ENCODE measurements around the gene CNIH3.
"Not testable (repeated sequence)": the region's sequence is repeated elsewhere in the genome, so short reads cannot be mapped to it uniquely, and the experiment has no call there.

Gene CNIH3

GRCh38 chr1:224615861-224616755 is at the start of gene CNIH3:
Gene CNIH3 (plus strand): TSS chr1:224616317. CDS start chr1:224617175, 858 bp downstream.
- DNase-seq: peak; percentile 10

- not testable (repeated sequence) for DNase-seq
Measured at GRCh38 chr1:224566492-224566891, 49.6 kb upstream of the CNIH3 start.

GRCh38 chr1:224569276-224569675 is 46.8 kb upstream of the CNIH3 start:
- no peak for DNase-seq

- not testable (repeated sequence) for DNase-seq
Measured at GRCh38 chr1:224571975-224572374, 44.1 kb upstream of the CNIH3 start.

GRCh38 chr1:224579526-224579925 is 36.6 kb upstream of the CNIH3 start:
- no peak for DNase-seq

- no peak for DNase-seq
Measured at GRCh38 chr1:224580006-224580405, 36.1 kb upstream of the CNIH3 start.

- DNase-seq: no peak
Measured at GRCh38 chr1:224582041-224582440, 34.1 kb upstream of the CNIH3 start.

GRCh38 chr1:224583774-224584173 is 32.3 kb upstream of the CNIH3 start:
- no peak for DNase-seq

GRCh38 chr1:224585051-224585450 is 31.1 kb upstream of the CNIH3 start:
- DNase-seq: no peak

- DNase-seq: no peak
Measured at GRCh38 chr1:224587051-224587450, 29.1 kb upstream of the CNIH3 start.

- DNase-seq: no peak
Measured at GRCh38 chr1:224588515-224588914, 27.6 kb upstream of the CNIH3 start.

GRCh38 chr1:224589006-224589405 is 27.1 kb upstream of the CNIH3 start:
- no peak for DNase-seq

GRCh38 chr1:224591326-224591725 is 24.8 kb upstream of the CNIH3 start:
- no peak for DNase-seq

GRCh38 chr1:224592636-224593582 is 23.2 kb upstream of the CNIH3 start:
- DNase-seq: no peak

GRCh38 chr1:224594360-224594759 is 21.8 kb upstream of the CNIH3 start:
- no peak for DNase-seq

- no peak for DNase-seq
Measured at GRCh38 chr1:224594851-224595250, 21.3 kb upstream of the CNIH3 start.

- no peak for DNase-seq
Measured at GRCh38 chr1:224605482-224606181, 10.5 kb upstream of the CNIH3 start.

- DNase-seq: no peak
Measured at GRCh38 chr1:224607188-224608148, 8.6 kb upstream of the CNIH3 start.

GRCh38 chr1:224609333-224609732 is 6.8 kb upstream of the CNIH3 start:
- DNase-seq: no peak

GRCh38 chr1:224612246-224612645 is 3.9 kb upstream of the CNIH3 start:
- DNase-seq: no peak

- no peak for DNase-seq
Measured at GRCh38 chr1:224613486-224613885, 2.6 kb upstream of the CNIH3 start.

Data from activated CD4-positive, alpha-beta T cell treated with anti-CD3 and anti-CD28 coated beads, Interleukin-2, amount 50 U/mL, for 16 hours (primary cell).